K562 (cell line): ENCODE data around the gene HYAL3. TPM values are rescaled to one million over a fixed set of nuclear protein-coding genes. Genes with fewer than 3 reads are reported as not detected.
A peak's percentile ranks its signal among the peaks of the same experiment; 100 is the strongest.

ENCODE experiments used
- E2F3 ChIP-seq: fragments of 250-450 bp; sonication (Bioruptor Pico); IDR thresholded peaks from 2 replicates; pipeline ENCODE4 v1.4.0; 2020; ENCODE audit warnings: mild to moderate bottlenecking
- ELF4 ChIP-seq: fragments of 450-650 bp; formaldehyde crosslinking; IDR thresholded peaks from 2 replicates; pipeline ENCODE4 v1.4.0; 2022; ENCODE audit warnings: missing genetic modification characterization
- ELK1 ChIP-seq: sonication (generic); formaldehyde crosslinking; IDR thresholded peaks from 2 replicates; pipeline ENCODE4 v1.8.1; 2022; ENCODE audit warnings: missing genetic modification reagents
- ERF ChIP-seq: fragments of 450-650 bp; formaldehyde crosslinking; IDR thresholded peaks from 2 replicates; pipeline ENCODE4 v1.4.0; 2020; ENCODE audit warnings: mild to moderate bottlenecking, mixed read lengths
- ETS1 ChIP-seq: conservative IDR thresholded peaks from 2 replicates; pipeline ENCODE4 v1.6.1; 2011; ENCODE audit warnings: low read depth, mild to moderate bottlenecking, low read length; ENCODE audit not compliant: control insufficient read depth
- FOXJ2 ChIP-seq: fragments of 200-800 bp; sonication (Bioruptor generic); IDR thresholded peaks from 2 replicates; pipeline ENCODE4 v1.6.1; 2016; ENCODE audit warnings: missing genetic modification characterization, missing compliant biosample characterization
- KLF1 ChIP-seq: fragments of 450-650 bp; IDR thresholded peaks from 2 replicates; pipeline ENCODE4 v1.6.1; 2016; ENCODE audit warnings: missing genetic modification characterization, missing compliant biosample characterization
- KLF10 ChIP-seq: fragments of 250-450 bp; sonication (Bioruptor Pico); IDR thresholded peaks from 2 replicates; pipeline ENCODE4 v1.6.1; 2021; ENCODE audit warnings: matching md5 sums
- L3MBTL2 ChIP-seq: fragments of 450-650 bp; IDR thresholded peaks from 2 replicates; pipeline ENCODE4 v1.6.1; 2016; ENCODE audit warnings: mild to moderate bottlenecking, moderate library complexity
- MEF2D ChIP-seq: conservative IDR thresholded peaks from 2 replicates; pipeline ENCODE4 v1.6.1; 2016; ENCODE audit warnings: low read depth, missing genetic modification characterization, missing compliant biosample characterization
- NFE2 ChIP-seq: IDR thresholded peaks from 2 replicates; pipeline ENCODE4 v1.6.1; 2014; ENCODE audit warnings: antibody characterized with exemption, low read depth
- NFXL1 ChIP-seq: fragments of 450-650 bp; formaldehyde crosslinking; IDR thresholded peaks from 2 replicates; pipeline ENCODE4 v1.4.0; 2021; ENCODE audit warnings: mild to moderate bottlenecking
- PHF8 ChIP-seq: fragments of 200-600 bp; sonication (generic); IDR thresholded peaks from 2 replicates; pipeline ENCODE4 v1.6.1; 2012; ENCODE audit warnings: mixed run types, mild to moderate bottlenecking, inconsistent platforms, low read length, moderate library complexity, borderline replicate concordance
- SAFB ChIP-seq: fragments of 200-400 bp; formaldehyde crosslinking; IDR thresholded peaks from 2 replicates; pipeline ENCODE4 v1.6.1; 2017; ENCODE audit warnings: low read depth, low read length, borderline replicate concordance
- YY1 ChIP-seq, 3 experiments: IDR thresholded peaks; 2 replicates each; pipeline ENCODE4 v1.6.1; 2011; ENCODE audit warnings: low read length in 2 of 3, mild to moderate bottlenecking in 2 of 3, moderate library complexity in 2 of 3, borderline replicate concordance in 1 of 3, control low read depth in 1 of 3, low read depth in 1 of 3; ENCODE audit not compliant: insufficient read depth in 3 of 3, insufficient replicate concordance in 2 of 3, control insufficient read depth in 1 of 3, insufficient read length in 1 of 3; ENCODE audit errors: extremely low read depth in 1 of 3
- ZBTB11 ChIP-seq, 3 experiments: fragments of 200-800 bp in 1 of 3; fragments of 250-450 bp in 1 of 3; fragments of 450-650 bp in 1 of 3; sonication (Bioruptor Pico) in 1 of 3; sonication (Bioruptor generic) in 1 of 3; formaldehyde crosslinking in 1 of 3; IDR thresholded peaks; 2 replicates each; pipeline versions ENCODE4 v1.6.1 to v1.8.0; 2016 to 2022; ENCODE audit warnings: mild to moderate bottlenecking in 2 of 3, missing genetic modification characterization in 2 of 3, missing compliant biosample characterization in 1 of 3, moderate library complexity in 1 of 3
- ZNF57 ChIP-seq: fragments of 450-650 bp; formaldehyde crosslinking; IDR thresholded peaks from 2 replicates; pipeline ENCODE4 v1.4.0; 2020; ENCODE audit warnings: mild to moderate bottlenecking, moderate library complexity
- ZNF717 ChIP-seq: fragments of 250-450 bp; sonication (Bioruptor Pico); IDR thresholded peaks from 2 replicates; pipeline ENCODE4 v1.5.0; 2021
- ZNF79 ChIP-seq: fragments of 250-450 bp; sonication (Bioruptor Pico); IDR thresholded peaks from 2 replicates; pipeline ENCODE4 v1.4.0; 2020; ENCODE audit warnings: low read depth, mild to moderate bottlenecking, moderate library complexity
- polyA plus RNA-seq, 8 experiments: library from polyadenylated mRNA; depleted of rRNA in 4 of 8; stranded (reverse) in 5 of 8; unstranded in 3 of 8; fragments of >200 nt; fragmentation: Nextera tagmentation in 2 of 8; fragmentation: Illumina TruSeq in 1 of 8; extraction: Ambion mirVana in 2 of 8; extraction: Trizol in 1 of 8; gene quantifications; 2 replicates each; pipeline versions ENCODE4 v1.2.1 to v1.2.3, GENCODE V29; 2011 to 2014; ENCODE audit warnings: inconsistent platforms in 1 of 8, missing spikeins in 1 of 8
- total RNA-seq, 7 experiments: library from RNA; depleted of rRNA in 6 of 7; stranded (reverse); fragments of >200 nt in 6 of 7; fragmentation: Illumina TruSeq in 2 of 7; extraction: Trizol in 2 of 7; gene quantifications; 2 replicates each; pipeline versions ENCODE4 v1.2.1 to v1.2.3, GENCODE V29; 2011 to 2021; ENCODE audit warnings: low replicate concordance in 1 of 7

The HYAL3 gene
- total and polyA plus RNA-seq, 9 of the 15 experiments (the other 6 are each of a cell fraction or from before 2014, with no cell fraction given) = 0.38 to 9.1 (median 6.8) TPM

- no peak for TF ChIP-seq NFE2
- TF ChIP-seq ZNF717 (CRISPR knock-in tag) = no peak
- TF ChIP-seq ERF = peak; percentile 93
- TF ChIP-seq L3MBTL2 = peak; percentile 82
- TF ChIP-seq ZNF79 (CRISPR knock-in tag) = no peak
- peak; percentile 56; the same call in 1 of the 2 replicates for TF ChIP-seq MEF2D (tag)
- TF ChIP-seq E2F3 (CRISPR knock-in tag) = 0 out of 2 replicates have a peak, but pooled peaks have one; percentile 76
- TF ChIP-seq ETS1 = peak; percentile 100
- TF ChIP-seq ZBTB11 (CRISPR knock-in tag; IDR thresholded peaks at IDR 0.05) = peak in 1 of 3 experiments; percentile 89; a peak in 2 of 6 replicates
- peak; percentile 87 for TF ChIP-seq KLF1 (tag)
- peak; percentile 81; the same call in 1 of the 2 replicates for TF ChIP-seq SAFB
- TF ChIP-seq ELK1 = no peak
- TF ChIP-seq YY1 (IDR thresholded peaks at IDR 0.05; ENCODE audit: borderline replicate concordance in 1 of 3, control insufficient read depth in 1 of 3, extremely low read depth in 1 of 3, insufficient read depth in 3 of 3, insufficient read length in 1 of 3, insufficient replicate concordance in 2 of 3, low read depth in 1 of 3, low read length in 2 of 3) = peak; percentile 52 to 92 (median 87)
- peak; percentile 73 for TF ChIP-seq ELF4 (CRISPR knock-in tag)
- TF ChIP-seq ZNF57 (CRISPR knock-in tag) = no peak
- 0 out of 2 replicates have a peak, but pooled peaks have one; percentile 45 for TF ChIP-seq NFXL1 (CRISPR knock-in tag)
- TF ChIP-seq KLF10 (CRISPR knock-in tag) = no peak
- peak; percentile 62; the same call in 1 of the 2 replicates for TF ChIP-seq PHF8
- TF ChIP-seq FOXJ2 (tag) = peak; percentile 81; the same call in 1 of the 2 replicates
Measured at GRCh38 chr3:50292159-50293078, 6.8 kb downstream of the HYAL3 start, which contains the start of gene IFRD2 (continued).
